ENCODE results near the gene CNN3.

CNN3 gene

DNA sequence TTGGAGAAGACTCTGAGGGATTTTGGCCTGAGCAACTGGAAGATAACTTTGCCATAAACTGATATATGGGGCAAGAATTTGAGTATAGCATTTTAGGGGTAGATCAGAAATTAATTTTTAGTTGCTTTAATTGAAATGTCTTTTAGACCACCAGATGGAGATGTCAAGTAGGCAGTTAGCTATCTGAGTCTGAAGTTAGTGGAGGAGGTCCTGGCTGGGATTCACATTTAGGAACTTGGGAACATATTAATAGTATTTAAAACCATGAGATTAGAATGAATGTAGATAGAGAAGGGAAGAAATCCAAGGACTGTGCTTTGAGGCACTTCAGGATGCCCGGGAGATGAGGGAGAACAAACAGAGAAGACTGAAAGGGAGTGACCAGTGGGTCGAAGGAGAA is 74.1 kb downstream of the CNN3 start:
- no peak for DNase-seq

DNA sequence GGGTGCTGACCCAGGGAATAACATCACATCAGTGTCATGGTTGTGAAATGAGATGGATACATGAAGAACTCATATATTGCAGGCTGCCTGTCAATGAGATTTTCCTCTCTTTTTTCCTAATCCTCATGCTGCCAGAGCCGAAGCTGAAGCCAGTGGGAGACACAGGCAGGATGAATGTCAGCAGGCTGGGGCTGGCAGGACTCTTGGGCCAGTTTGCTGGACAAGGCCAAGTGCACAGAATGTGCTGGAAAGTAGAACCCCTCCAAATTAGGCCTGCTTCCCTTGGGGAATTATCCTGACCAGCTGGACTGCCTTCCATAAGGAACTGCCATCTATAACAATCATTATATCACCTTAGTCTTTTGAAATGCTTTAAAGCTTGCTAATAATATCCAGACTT is 75.3 kb downstream of the CNN3 start:
- no peak for DNase-seq

Data from stimulated activated CD4-positive, alpha-beta T cell treated with anti-CD3 and anti-CD28 coated beads, Interleukin-1b, Interleukin-23, amount 100 ng/mL, for 48 hours (primary cell).